HG02642 (cell line): ENCODE data around the gene NR1I3.
A peak's percentile ranks its signal among the peaks of the same experiment; 100 is the strongest.

Source experiments
- ATAC-seq: cut with Tn5 transposase; IDR thresholded peaks from one replicate; pipeline ENCODE4 v1.9.1; 2021; ENCODE audit warnings: mild to moderate bottlenecking; ENCODE audit not compliant: unreplicated experiment, poor library complexity

The NR1I3 gene

GRCh38 chr1:161197560-161198193, 40.3 kb downstream of the NR1I3 start:
- ATAC-seq: no peak

DNA sequence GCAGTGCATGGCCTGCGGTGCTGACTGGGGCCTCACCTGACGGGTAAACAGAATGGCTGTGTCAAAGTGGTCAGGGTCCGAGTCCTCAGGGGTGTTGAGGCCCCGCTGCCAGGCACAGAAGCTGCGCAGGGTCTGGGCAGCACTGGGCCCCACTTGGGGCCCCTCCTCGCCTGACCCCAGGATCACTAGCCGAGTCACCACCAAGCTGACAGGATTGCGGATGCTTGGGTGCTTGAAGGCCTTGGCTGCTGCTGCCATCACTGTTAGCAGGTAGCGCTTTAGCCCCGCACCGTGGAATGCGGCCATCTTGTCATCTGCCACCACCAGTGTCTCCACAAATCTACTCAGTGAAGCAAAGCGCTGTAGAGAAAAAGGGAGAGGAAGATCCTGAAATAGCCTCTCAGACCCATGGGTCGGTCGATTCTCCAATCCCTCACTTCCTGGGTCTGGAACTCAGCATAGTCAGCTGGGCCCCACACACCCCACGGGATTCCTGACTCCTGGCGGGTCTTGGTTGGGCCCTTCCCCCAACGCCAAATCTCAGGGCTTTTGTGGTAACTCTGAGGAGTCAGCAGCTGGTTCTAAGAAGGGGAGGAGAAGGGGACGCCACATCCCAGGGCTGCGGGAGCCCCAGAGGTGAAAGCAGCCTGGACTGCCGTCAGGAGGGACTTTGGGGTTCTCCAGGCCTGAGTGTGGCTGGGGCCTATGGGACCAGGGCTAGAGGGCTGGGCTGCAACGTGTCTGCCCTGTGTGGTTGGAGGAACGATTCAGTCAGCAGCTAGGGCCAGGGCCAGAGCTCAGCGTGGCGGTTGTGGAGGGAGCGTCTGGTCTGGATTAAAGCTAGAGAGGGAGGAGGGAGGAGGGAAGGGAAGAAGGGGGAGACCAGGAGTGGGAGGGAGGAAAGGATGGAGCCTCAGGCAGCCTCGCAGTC, 41.2 kb downstream of the NR1I3 start:
- ATAC-seq: no peak

DNA sequence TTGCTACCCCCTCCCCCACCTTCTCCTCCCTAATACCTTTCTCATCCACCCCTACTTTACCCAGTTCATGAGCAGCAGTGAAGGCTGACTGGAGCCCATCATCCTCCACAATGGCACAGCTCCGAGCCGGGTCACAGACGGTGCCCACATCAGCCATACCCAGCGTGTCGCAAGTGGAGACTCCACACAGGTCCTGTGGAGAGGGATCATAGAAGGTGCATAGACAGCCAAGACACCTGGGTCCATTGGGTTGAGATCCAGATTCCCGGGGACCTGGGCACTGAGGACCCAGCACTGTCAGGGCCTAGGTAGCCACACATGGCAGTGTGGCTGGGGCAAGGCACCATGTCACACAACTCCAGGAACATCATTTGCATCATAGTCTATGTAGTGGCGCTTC, 41.9 kb downstream of the NR1I3 start:
- ATAC-seq: no peak

DNA sequence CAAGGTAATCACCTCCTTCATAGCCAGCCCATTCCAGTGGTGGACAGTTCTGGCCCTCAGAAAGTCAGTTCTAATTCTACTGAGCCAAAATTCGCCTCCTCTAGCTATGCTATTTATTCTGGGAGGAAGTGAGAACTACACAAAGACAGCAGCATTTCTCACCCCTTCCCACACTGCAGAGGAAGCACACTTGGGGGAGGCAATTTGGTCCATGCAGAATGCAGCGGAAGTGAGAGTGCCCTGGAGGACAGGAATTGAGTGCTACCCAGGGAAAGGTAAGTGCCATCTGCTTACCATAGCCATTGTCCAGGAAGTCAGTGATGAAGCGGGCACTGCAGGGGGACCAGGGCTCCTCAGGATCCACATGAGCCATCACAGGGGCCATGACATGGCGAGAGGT, 42.8 kb downstream of the NR1I3 start:
- ATAC-seq: no peak

DNA sequence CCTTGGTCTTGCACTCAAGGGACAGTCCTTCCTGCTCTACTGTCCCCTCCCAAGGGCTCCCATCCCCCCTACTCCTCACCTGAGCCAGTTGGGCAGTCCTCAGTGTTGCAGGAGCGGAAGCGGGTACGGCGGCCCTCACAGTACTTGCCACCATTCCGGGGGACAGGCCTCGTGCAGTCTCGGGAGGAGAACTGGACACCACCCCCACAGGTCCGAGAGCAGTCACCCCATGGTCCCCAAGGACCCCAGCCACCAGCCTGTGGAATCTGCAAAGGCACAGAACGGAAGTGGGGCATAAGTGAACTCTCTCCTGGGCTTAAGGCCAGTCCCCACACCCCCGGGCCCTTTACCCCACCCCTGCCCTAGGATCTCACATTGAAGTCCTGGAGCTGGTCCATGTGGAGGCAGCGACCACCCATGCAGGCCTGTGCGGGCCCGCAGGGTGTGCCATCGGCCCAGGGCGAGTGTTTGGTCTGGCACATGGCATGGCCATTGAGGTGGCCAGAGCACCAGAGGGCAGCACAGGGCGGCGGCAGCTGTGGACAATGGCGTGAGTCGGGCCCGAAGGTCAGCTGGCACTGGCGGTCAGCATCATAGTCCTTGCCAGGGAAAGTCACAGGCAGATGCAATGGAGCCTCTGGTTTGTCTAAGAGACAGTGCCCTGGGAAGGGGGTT, 44.3 kb downstream of the NR1I3 start:
- no peak for ATAC-seq

DNA sequence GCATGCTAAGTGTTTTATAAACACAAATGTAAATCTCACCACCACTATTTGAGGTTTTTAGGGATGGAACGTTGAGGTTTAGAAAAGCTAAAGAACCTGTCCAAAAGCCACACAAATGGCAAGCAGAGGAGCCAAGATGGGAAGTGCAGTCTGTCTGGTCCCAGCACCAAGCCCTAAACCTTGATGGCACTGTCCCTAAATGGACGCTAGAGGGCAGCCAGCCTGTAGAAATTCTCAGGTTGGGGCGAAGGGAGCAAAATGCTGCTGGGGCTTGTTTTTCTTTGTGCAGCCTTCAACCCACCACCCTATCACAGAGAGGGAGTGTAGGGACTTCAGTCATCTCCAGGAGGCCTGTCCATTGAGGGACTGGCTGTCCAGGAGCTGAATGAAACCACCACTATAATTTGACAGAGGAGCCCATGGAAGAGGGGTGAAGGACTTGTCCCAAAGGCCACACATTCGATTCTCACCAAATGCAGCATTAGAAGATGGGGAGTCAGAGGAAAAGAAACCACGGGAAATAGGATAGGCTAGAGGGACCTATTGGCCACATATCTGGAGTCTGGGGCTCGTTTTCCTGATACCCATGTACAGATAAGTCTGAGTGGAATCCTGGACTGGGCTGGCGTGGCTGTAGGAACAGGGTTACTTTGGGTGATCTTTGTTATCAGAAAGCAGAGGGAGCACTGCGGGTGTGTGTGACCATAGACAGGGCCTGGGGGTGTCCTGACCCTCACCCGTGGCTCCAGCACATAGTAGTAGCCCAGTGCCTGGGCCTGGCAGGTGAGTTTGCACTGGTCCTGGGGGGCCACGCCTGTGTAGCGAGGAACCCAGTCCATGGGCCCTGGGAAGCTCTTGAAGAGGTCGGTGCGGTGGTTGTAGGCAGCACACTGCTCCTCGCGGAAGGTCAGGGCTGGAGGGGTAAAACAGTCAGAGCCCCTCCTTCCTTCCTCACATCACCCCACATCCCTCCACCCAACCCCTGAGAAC, 45.2 kb downstream of the NR1I3 start:
- peak; percentile 68 for ATAC-seq

DNA sequence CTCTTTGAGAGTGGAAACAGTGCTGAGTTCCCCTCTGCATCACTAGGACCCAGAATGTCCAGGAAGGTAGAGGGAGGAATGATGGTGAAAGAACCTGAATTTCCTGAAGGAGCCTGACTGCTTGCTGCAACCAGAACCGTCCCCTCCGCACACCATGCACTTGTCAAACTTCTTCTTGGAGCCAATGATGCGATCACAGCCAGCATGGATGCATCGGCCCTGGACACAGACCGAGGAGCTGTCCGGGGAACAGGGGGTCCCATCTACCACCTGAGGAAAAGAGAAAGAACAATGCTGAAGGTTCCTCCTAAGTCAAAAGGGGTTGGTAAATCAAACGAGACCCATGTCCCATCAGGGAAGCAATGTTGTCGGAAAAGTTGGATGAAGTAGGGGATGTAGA, 46.0 kb downstream of the NR1I3 start:
- ATAC-seq: no peak

DNA sequence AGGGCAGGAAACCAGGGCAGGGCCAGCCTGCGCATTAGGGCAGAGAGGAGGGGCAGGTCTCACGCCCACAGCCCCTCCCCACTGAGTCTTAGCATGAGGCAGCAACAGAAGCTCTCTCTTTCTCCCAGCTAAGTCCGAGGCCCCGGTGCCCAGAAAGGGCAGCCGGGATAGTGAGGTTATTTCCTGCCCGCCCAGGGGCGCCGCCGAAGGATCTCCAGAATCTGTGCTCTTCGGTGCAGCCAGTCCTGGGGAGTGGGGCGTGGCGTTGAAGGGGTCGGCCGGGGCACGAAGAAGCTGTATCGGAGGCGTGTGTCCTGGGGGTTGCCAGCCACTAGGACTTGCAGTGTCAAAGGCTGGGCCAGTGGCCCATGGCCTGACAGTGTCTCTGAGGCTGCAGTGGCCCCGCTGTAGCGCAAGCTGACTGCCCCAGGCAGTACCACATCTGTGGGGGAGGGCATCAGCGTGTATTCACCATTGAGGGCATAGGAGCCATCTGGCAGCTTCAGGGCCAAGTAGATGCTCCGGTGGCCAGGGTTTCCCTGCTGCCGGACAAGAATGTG, 47.0 kb downstream of the NR1I3 start:
- ATAC-seq: no peak

- ATAC-seq: no peak
Observed at GRCh38 chr1:161189036-161189435, 49.0 kb downstream of the NR1I3 start.

DNA sequence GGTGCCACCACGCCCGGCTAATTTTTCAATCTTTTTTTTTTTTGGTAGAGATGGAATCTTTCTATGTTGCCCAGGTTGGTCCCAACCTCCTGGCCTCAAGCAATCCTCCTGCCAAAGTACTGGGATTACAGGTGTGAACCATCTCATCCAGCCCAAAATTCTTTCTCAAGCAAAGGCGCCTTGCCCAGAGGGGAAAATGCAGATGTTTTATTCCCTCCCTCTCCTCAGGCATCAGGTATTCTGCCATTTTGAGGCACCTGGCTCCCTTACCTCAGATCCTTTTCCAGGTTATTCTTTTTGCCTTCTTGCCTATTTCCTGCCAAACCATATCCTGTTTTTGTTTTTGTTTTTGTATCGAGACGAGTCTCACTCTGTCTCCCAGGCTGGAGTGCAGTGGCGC, 49.6 kb downstream of the NR1I3 start:
- no peak for ATAC-seq

GRCh38 chr1:161187311-161187710, 50.7 kb downstream of the NR1I3 start:
- no peak for ATAC-seq

- ATAC-seq: peak; percentile 24
Observed at GRCh38 chr1:161185732-161186311, 52.2 kb downstream of the NR1I3 start.

DNA sequence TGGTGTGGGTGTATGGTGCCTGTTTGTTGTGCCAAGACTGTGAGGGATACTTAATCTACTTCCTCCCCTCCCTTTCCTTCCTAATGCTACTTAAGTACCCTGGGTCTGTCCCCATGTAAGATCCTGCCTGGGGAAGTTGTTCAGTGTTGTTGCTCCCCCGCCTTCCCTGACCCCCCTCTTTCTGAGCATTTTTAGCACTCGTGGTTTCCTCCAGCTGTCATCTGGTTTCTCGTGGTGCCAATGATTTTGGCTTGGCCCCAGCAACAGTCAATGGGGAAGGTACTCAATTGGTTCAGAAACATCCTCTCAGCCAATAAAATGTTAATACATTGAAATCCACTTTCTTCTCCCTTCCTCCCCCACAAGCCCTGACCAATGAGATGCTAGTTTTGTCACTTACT, 52.7 kb downstream of the NR1I3 start:
- peak; percentile 77 for ATAC-seq

DNA sequence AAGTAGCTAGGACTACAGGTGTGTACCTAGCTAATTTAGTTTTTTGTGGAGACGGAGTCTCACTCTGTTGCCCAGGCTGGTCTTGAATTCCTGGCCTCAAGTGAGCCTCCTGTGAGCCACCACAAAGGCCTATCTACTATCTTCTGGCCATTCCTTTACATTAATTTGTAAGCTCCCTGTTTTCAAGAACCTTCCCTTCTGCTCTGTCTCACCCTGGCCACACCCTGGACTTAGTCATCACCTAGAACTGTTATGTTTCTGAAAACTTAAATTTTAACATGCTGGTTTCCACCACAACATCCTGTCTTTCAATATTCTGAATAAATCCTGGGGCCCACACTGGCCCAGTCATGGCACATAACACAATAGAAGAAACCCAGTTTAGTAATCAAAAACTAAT, 55.8 kb downstream of the NR1I3 start:
- no peak for ATAC-seq

GRCh38 chr1:161180639-161181038, 57.4 kb downstream of the NR1I3 start:
- no peak for ATAC-seq

DNA sequence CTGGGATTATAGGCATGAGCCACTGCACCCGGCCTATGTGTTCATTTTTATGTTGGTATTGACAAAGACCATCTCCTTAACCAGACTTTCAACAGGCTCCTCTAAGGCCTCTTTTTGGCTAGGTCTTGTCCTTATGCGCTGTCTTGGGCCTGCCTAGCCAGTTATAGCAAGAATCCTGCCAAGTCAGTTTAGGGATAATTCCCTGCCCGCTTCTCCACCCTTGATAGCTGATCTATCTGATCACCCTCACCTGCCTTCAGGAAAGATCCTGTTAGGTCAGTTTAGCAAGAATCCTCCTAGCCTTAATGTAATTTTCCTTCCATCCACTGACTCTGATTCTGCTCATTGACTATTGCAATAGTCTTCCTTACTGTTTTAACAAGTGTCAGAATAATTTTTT, 58.3 kb downstream of the NR1I3 start:
- no peak for ATAC-seq
